Keratinocyte (primary cell): Measurements from ENCODE around the gene ST8SIA4. TPM values are rescaled to one million over a fixed set of nuclear protein-coding genes. Genes with fewer than 3 reads are reported as not detected.

ENCODE experiments used
- DNase-seq: peaks from one replicate; pipeline ENCODE4 v3.0.0-alpha.2; 2011; ENCODE audit warnings: low read depth, missing footprints, low spot score
- FAIRE-seq: peaks from 2 replicates; lab custom pipeline; 2011; peaks lifted over from hg19 to GRCh38; lab: Jason Lieb, UNC
- H2AFZ ChIP-seq: 2 replicates; pipeline ENCODE4 v1.6.0; 2012; ENCODE audit warnings: low read length, control low read depth, inconsistent platforms; ENCODE audit not compliant: control insufficient read depth
- H3K27ac ChIP-seq: 2 replicates; pipeline ENCODE4 v1.5.1; 2011; ENCODE audit warnings: low read length; ENCODE audit not compliant: control insufficient read depth, insufficient read depth
- H3K27me3 ChIP-seq: 3 replicates; pipeline ENCODE4 v1.6.0; 2011; ENCODE audit warnings: low read length; ENCODE audit not compliant: control insufficient read depth, insufficient read depth; ENCODE audit errors: extremely low read depth
- H3K36me3 ChIP-seq, 2 experiments: 2 replicates in 1 of 2; 3 replicates in 1 of 2; pipeline ENCODE4 v1.5.1; 2011; ENCODE audit warnings: low read length in 2 of 2, mild to moderate bottlenecking in 1 of 2; ENCODE audit not compliant: control insufficient read depth in 2 of 2, insufficient read depth in 2 of 2; ENCODE audit errors: extremely low read depth in 1 of 2
- H3K4me1 ChIP-seq: 3 replicates; pipeline ENCODE4 v1.5.1; 2011; ENCODE audit warnings: low read length; ENCODE audit not compliant: control insufficient read depth, insufficient read depth; ENCODE audit errors: extremely low read depth
- H3K4me2 ChIP-seq: 3 replicates; pipeline ENCODE4 v1.6.0; 2011; ENCODE audit warnings: low read depth, low read length; ENCODE audit not compliant: control insufficient read depth, insufficient read depth; ENCODE audit errors: extremely low read depth
- H3K4me3 ChIP-seq, 3 experiments: fragments of 200-600 bp in 1 of 3; sonication (generic) in 1 of 3; 2 replicates in 2 of 3; 3 replicates in 1 of 3; pipeline ENCODE4 v1.5.1; 2011 to 2016; ENCODE audit warnings: low read length in 3 of 3, mild to moderate bottlenecking in 3 of 3, control low read depth in 2 of 3, inconsistent platforms in 1 of 3, low read depth in 1 of 3, mixed read lengths in 1 of 3, mixed run types in 1 of 3, moderate library complexity in 1 of 3; ENCODE audit not compliant: control insufficient read depth in 2 of 3, insufficient read depth in 2 of 3; ENCODE audit errors: extremely low read depth in 1 of 3
- H3K79me2 ChIP-seq: 2 replicates; pipeline ENCODE4 v1.6.0; 2012; ENCODE audit warnings: low read length; ENCODE audit not compliant: control insufficient read depth, insufficient read depth
- H3K9ac ChIP-seq: 3 replicates; pipeline ENCODE4 v1.6.0; 2011; ENCODE audit warnings: low read length; ENCODE audit not compliant: control insufficient read depth, insufficient read depth; ENCODE audit errors: extremely low read depth
- H3K9me1 ChIP-seq: 3 replicates; pipeline ENCODE4 v1.6.0; 2011; ENCODE audit warnings: low read length; ENCODE audit not compliant: control insufficient read depth, insufficient read depth; ENCODE audit errors: extremely low read depth
- H3K9me3 ChIP-seq: 2 replicates; pipeline ENCODE4 v1.5.1; 2012; ENCODE audit warnings: low read depth, low read length; ENCODE audit not compliant: control insufficient read depth
- H4K20me1 ChIP-seq: 3 replicates; pipeline ENCODE4 v1.6.0; 2011; ENCODE audit warnings: low read length; ENCODE audit not compliant: control insufficient read depth, insufficient read depth; ENCODE audit errors: extremely low read depth
- CTCF ChIP-seq, 3 experiments: IDR thresholded peaks in 1 of 3; conservative IDR thresholded peaks in 1 of 3; optimal IDR thresholded peaks in 1 of 3; 2 replicates in 2 of 3; 3 replicates in 1 of 3; pipeline versions ENCODE3 to v1.5.1; 2011; ENCODE audit warnings: low read length in 3 of 3, mild to moderate bottlenecking in 3 of 3, moderate library complexity in 2 of 3, control low read depth in 1 of 3, inconsistent platforms in 1 of 3; ENCODE audit not compliant: insufficient read depth in 2 of 3; ENCODE audit errors: extremely low read depth in 1 of 3
- EZH2 ChIP-seq: IDR thresholded peaks from one replicate; pipeline ENCODE4 v1.6.1; 2012; ENCODE audit warnings: inconsistent platforms, mild to moderate bottlenecking, low read length, moderate library complexity
- dilution Hi-C: fragments of 300-500 bp; cut with MboI; formaldehyde crosslinking; loops from one replicate; pipeline ENCODE4 v1.7.0; 2020; ENCODE audit warnings: low sequenced_read_pairs; ENCODE audit not compliant: extremely low pct_ligation_motif_present
- polyA plus RNA-seq, 5 experiments: library from polyadenylated mRNA; depleted of rRNA in 3 of 5; stranded (reverse) in 3 of 5; stranded (forward) in 1 of 5; unstranded in 1 of 5; fragments of >200 nt; gene quantifications; 1 replicate in 1 of 5; 2 replicates in 3 of 5; 3 replicates in 1 of 5; pipeline versions ENCODE4 v1.2.1 to v1.2.3, GENCODE V29; 2011 to 2012; ENCODE audit warnings: missing spikeins in 2 of 5, low read depth in 1 of 5, low replicate concordance in 1 of 5

The ST8SIA4 gene
- polyA plus RNA-seq, 1 donor (not counting 4 experiments of a cell fraction or from before 2014, with no cell fraction given): 0.43 TPM

- Histone ChIP-seq H2AFZ (peak overlapping the region; percentile 58), H3K4me1 (peaks cover 14% of the 10 kb centered on the region), H3K9ac (no peak overlapping the region), H4K20me1 (no peaks in the 10 kb centered on the region), H3K27ac (no peak overlapping the region), H3K4me2 (no peak overlapping the region), H3K4me3 (no peak overlapping the region), H3K79me2 (no peaks in the 10 kb centered on the region), H3K9me3 (no peaks in the 10 kb centered on the region), H3K27me3 (no peaks in the 10 kb centered on the region), H3K36me3 (no peaks in the 10 kb centered on the region), H3K9me1 (no peaks in the 10 kb centered on the region)
- FAIRE-seq (no peak), DNase-seq (no peak)
- dilution Hi-C loops: no loop called here
- TF ChIP-seq EZH2: no peak
- no peak for TF ChIP-seq CTCF (optimal IDR thresholded peaks at IDR 0.05 in 1 of 3, IDR thresholded peaks at IDR 0.05 in 1 of 3, conservative IDR thresholded peaks at IDR 0.05 in 1 of 3; ENCODE audit: extremely low read depth in 1 of 3, insufficient read depth in 2 of 3, low read length in 3 of 3)
Measured at GRCh38 chr5:100779669-100780375, 123.3 kb downstream of the ST8SIA4 start.

- H3K79me2 ChIP-seq: no peaks in the 10 kb centered on the region
- H3K27ac ChIP-seq: peak overlapping the region; percentile 53
- H4K20me1 ChIP-seq: no peaks in the 10 kb centered on the region
- DNase-seq: no peak
- no peak for TF ChIP-seq EZH2
- no peak for TF ChIP-seq CTCF (optimal IDR thresholded peaks at IDR 0.05 in 1 of 3, IDR thresholded peaks at IDR 0.05 in 1 of 3, conservative IDR thresholded peaks at IDR 0.05 in 1 of 3; ENCODE audit: extremely low read depth in 1 of 3, insufficient read depth in 2 of 3, low read length in 3 of 3)
- no peak overlapping the region for H3K9ac ChIP-seq
- H3K27me3 ChIP-seq: no peaks in the 10 kb centered on the region
- dilution Hi-C loops: no loop called here
- H3K4me3 ChIP-seq: peak overlapping the region in 2 of 3 experiments; percentile 4 to 15
- peaks cover 14% of the 10 kb centered on the region for H3K4me1 ChIP-seq
- no peaks in the 10 kb centered on the region for H3K9me1 ChIP-seq
- no peaks in the 10 kb centered on the region for H3K36me3 ChIP-seq
- peak; percentile 46 for FAIRE-seq
- peak overlapping the region; percentile 70 for H3K4me2 ChIP-seq
- H3K9me3 ChIP-seq: no peaks in the 10 kb centered on the region
- H2AFZ ChIP-seq: peak overlapping the region; percentile 81
Measured at GRCh38 chr5:100777680-100778300, 125.3 kb downstream of the ST8SIA4 start.
